ENCODE measurements around the gene KDM4B. TPM values are rescaled to one million over a fixed set of nuclear protein-coding genes. Genes with fewer than 3 reads are reported as not detected.

The KDM4B gene
- total and polyA plus RNA-seq, 4 donors, result 3.2 to 19.7 (median 12.9) TPM

- TF ChIP-seq HNF4G (IDR thresholded peaks at IDR 0.05), result no peak
- TF ChIP-seq, protein P1, sequence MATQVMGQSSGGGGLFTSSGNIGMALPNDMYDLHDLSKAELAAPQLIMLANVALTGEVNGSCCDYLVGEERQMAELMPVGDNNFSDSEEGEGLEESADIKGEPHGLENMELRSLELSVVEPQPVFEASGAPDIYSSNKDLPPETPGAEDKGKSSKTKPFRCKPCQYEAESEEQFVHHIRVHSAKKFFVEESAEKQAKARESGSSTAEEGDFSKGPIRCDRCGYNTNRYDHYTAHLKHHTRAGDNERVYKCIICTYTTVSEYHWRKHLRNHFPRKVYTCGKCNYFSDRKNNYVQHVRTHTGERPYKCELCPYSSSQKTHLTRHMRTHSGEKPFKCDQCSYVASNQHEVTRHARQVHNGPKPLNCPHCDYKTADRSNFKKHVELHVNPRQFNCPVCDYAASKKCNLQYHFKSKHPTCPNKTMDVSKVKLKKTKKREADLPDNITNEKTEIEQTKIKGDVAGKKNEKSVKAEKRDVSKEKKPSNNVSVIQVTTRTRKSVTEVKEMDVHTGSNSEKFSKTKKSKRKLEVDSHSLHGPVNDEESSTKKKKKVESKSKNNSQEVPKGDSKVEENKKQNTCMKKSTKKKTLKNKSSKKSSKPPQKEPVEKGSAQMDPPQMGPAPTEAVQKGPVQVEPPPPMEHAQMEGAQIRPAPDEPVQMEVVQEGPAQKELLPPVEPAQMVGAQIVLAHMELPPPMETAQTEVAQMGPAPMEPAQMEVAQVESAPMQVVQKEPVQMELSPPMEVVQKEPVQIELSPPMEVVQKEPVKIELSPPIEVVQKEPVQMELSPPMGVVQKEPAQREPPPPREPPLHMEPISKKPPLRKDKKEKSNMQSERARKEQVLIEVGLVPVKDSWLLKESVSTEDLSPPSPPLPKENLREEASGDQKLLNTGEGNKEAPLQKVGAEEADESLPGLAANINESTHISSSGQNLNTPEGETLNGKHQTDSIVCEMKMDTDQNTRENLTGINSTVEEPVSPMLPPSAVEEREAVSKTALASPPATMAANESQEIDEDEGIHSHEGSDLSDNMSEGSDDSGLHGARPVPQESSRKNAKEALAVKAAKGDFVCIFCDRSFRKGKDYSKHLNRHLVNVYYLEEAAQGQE (IDR thresholded peaks at IDR 0.05), result no peak
- TF ChIP-seq JUND (IDR thresholded peaks at IDR 0.05), result no peak
- TF ChIP-seq CTCF (IDR thresholded peaks at IDR 0.05; ENCODE audit: low read depth, low read length, missing input control), result peak; percentile 95
- TF ChIP-seq RAD21 (IDR thresholded peaks at IDR 0.05), result peak; percentile 93 to 94
- H3K4me1 ChIP-seq (ENCODE audit: control insufficient read depth in 4 of 4, insufficient read depth in 4 of 4, low read length in 3 of 4), result peaks cover 0 to 3% (median 0%) of the 10 kb centered on the region in 4 donors
- peak; percentile 92 for DNase-seq (ENCODE audit: low spot score)
- H3K27me3 ChIP-seq (ENCODE audit: control insufficient read depth in 4 of 4, insufficient read depth in 4 of 4, low read length in 3 of 4), result no peaks in the 10 kb centered on the region
- no peaks in the 10 kb centered on the region for H3K9me3 ChIP-seq (ENCODE audit: control insufficient read depth in 4 of 4, low read length in 3 of 4)
- no peak overlapping the region for H3K9ac ChIP-seq (ENCODE audit: low read depth in 1 of 2, low read length in 2 of 2)
- peak overlapping the region in 1 of 2 donors; percentile 25 for H3K27ac ChIP-seq (ENCODE audit: low read depth in 1 of 2, low read length in 2 of 2)
- no peak overlapping the region for H3K4me3 ChIP-seq (ENCODE audit: low read depth in 1 of 3, low read length in 3 of 3)
- peaks cover 0 to 18% (median 9%) of the 10 kb centered on the region in 4 donors for H3K36me3 ChIP-seq (ENCODE audit: control insufficient read depth in 4 of 4, insufficient read depth in 3 of 4, low read depth in 1 of 4, low read length in 3 of 4)
- WGBS, result 61% methylated on average over 29 of the region's 29 CpGs
Measured at GRCh38 chr19:5031231-5032100, 62.6 kb downstream of the KDM4B start.

GRCh38 chr19:5032101-5032967, 63.4 kb downstream of the KDM4B start:
- H3K9me3 ChIP-seq (ENCODE audit: control insufficient read depth in 4 of 4, low read length in 3 of 4), result no peaks in the 10 kb centered on the region
- no peak overlapping the region for H3K4me3 ChIP-seq (ENCODE audit: low read depth in 1 of 3, low read length in 3 of 3)
- no peak for TF ChIP-seq TAF1 (conservative IDR thresholded peaks at IDR 0.05)
- peaks cover 0 to 3% (median 0%) of the 10 kb centered on the region in 4 donors for H3K4me1 ChIP-seq (ENCODE audit: control insufficient read depth in 4 of 4, insufficient read depth in 4 of 4, low read length in 3 of 4)
- DNase-seq (ENCODE audit: low spot score), result no peak
- WGBS, result 91% methylated on average over 52 of the region's 52 CpGs
- no peak overlapping the region for H3K27ac ChIP-seq (ENCODE audit: low read depth in 1 of 2, low read length in 2 of 2)
- H3K36me3 ChIP-seq (ENCODE audit: control insufficient read depth in 4 of 4, insufficient read depth in 3 of 4, low read depth in 1 of 4, low read length in 3 of 4), result peaks cover 0 to 18% (median 9%) of the 10 kb centered on the region in 4 donors
- H3K9ac ChIP-seq (ENCODE audit: low read depth in 1 of 2, low read length in 2 of 2), result no peak overlapping the region
- H3K27me3 ChIP-seq (ENCODE audit: control insufficient read depth in 4 of 4, insufficient read depth in 4 of 4, low read length in 3 of 4), result no peaks in the 10 kb centered on the region

DNA sequence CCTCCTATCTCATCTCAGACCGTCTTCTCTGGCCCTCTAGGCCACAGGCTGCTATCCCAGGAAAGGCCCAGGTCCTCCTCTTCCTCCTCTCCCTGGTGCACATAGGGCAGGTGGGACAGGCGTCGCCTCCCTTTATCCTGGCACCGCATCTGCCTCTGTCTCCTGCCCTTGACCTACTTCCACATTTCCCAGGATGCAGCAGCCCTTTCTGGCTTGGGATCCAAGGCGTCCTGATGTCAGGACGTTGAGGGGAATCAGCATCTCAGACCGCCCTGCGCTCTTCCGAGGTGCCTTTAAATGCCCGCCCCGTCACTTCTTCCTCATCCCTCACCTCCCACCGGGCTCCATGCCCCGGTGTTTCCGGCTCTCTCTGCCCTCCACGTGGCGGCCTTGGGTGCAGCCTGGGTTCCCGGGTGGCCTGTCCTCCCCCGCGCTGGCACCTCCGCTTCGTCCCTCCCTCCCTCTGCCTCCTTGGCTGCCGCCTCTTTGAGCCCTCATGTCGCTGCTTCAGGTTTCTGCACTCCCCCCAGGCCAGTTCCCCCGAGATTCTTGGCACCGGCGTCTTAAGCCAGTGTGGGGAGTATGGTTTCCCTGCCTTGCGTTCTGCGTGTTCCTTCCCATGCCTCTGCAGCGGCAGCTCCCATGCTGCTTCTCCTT, 66.3 kb downstream of the KDM4B start:
- WGBS, result 91% methylated on average over 29 of the region's 29 CpGs
- Histone ChIP-seq H3K27me3 (ENCODE audit: control insufficient read depth in 4 of 4, insufficient read depth in 4 of 4, low read length in 3 of 4) (no peaks in the 10 kb centered on the region), H3K9ac (ENCODE audit: low read depth in 1 of 2, low read length in 2 of 2) (no peak overlapping the region), H3K27ac (ENCODE audit: low read depth in 1 of 2, low read length in 2 of 2) (no peak overlapping the region), H3K4me3 (ENCODE audit: low read depth in 1 of 3, low read length in 3 of 3) (no peak overlapping the region), H3K36me3 (ENCODE audit: control insufficient read depth in 4 of 4, insufficient read depth in 3 of 4, low read depth in 1 of 4, low read length in 3 of 4) (peaks cover 5 to 23% (median 12%) of the 10 kb centered on the region in 4 donors), H3K9me3 (ENCODE audit: control insufficient read depth in 4 of 4, low read length in 3 of 4) (no peaks in the 10 kb centered on the region), H3K4me1 (ENCODE audit: control insufficient read depth in 4 of 4, insufficient read depth in 4 of 4, low read length in 3 of 4) (no peaks in the 10 kb centered on the region)
- no peak for DNase-seq (ENCODE audit: low spot score)
- no peak for TF ChIP-seq TAF1 (conservative IDR thresholded peaks at IDR 0.05)
- no peak for TF ChIP-seq EGR1 (IDR thresholded peaks at IDR 0.05; ENCODE audit: low read depth in 2 of 2)
- TF ChIP-seq RXRA (IDR thresholded peaks at IDR 0.05), result no peak
- no peak for TF ChIP-seq FOXA1 (IDR thresholded peaks at IDR 0.05)
- TF ChIP-seq JUND (IDR thresholded peaks at IDR 0.05), result no peak
- no peak for TF ChIP-seq YY1 (IDR thresholded peaks at IDR 0.05)
- TF ChIP-seq CTCF (IDR thresholded peaks at IDR 0.05; ENCODE audit: low read depth, low read length, missing input control), result no peak
- TF ChIP-seq, protein P2, sequence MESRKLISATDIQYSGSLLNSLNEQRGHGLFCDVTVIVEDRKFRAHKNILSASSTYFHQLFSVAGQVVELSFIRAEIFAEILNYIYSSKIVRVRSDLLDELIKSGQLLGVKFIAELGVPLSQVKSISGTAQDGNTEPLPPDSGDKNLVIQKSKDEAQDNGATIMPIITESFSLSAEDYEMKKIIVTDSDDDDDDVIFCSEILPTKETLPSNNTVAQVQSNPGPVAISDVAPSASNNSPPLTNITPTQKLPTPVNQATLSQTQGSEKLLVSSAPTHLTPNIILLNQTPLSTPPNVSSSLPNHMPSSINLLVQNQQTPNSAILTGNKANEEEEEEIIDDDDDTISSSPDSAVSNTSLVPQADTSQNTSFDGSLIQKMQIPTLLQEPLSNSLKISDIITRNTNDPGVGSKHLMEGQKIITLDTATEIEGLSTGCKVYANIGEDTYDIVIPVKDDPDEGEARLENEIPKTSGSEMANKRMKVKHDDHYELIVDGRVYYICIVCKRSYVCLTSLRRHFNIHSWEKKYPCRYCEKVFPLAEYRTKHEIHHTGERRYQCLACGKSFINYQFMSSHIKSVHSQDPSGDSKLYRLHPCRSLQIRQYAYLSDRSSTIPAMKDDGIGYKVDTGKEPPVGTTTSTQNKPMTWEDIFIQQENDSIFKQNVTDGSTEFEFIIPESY (IDR thresholded peaks at IDR 0.05), result no peak
- TF ChIP-seq GABPA (IDR thresholded peaks at IDR 0.05 in 1 of 2, conservative IDR thresholded peaks at IDR 0.05 in 1 of 2), result no peak
- no peak for TF ChIP-seq HNF4G (IDR thresholded peaks at IDR 0.05)
- TF ChIP-seq HNF4A (conservative IDR thresholded peaks at IDR 0.05), result no peak
